ENCODE results near the gene ETV7. TPM values are rescaled to one million over a fixed set of nuclear protein-coding genes. Genes with fewer than 3 reads are reported as not detected.

Gene ETV7
- total and polyA plus RNA-seq, 2 experiments from 2014 or later, result 0.47 to 1.2 TPM

GRCh38 chr6:36372088-36372487 is 15.4 kb downstream of the ETV7 start:
- Histone ChIP-seq H4K20me1 (replicated peaks; ENCODE audit: insufficient read depth) (no peaks in the 10 kb centered on the region), H3K27me3 (ENCODE audit: insufficient read depth) (no peaks in the 10 kb centered on the region), H3K36me3 (ENCODE audit: insufficient read depth) (no peaks in the 10 kb centered on the region), H3K4me3 (no peak overlapping the region), H2AFZ (no peak overlapping the region), H3K4me2 (no peak overlapping the region), H3K27ac (ENCODE audit: low read depth) (no peak overlapping the region), H3F3A (replicated peaks; ENCODE audit: low read depth) (no peaks in the 10 kb centered on the region), H3K79me2 (replicated peaks; ENCODE audit: insufficient read depth) (no peaks in the 10 kb centered on the region), H3K9me2 (ENCODE audit: insufficient read depth) (no peaks in the 10 kb centered on the region), H3K4me1 (ENCODE audit: insufficient read depth) (0 out of 2 replicates have a peak, but pooled peaks cover 7% of the 10 kb centered on the region)
- H3K4me3 Mint-ChIP-seq, result no peak overlapping the region; the same call in 2 of the 3 replicates
- no peak overlapping the region for H3K27ac Mint-ChIP-seq
- DNase-seq (ENCODE audit: low spot score), result no peak
- TF ChIP-seq STAT1 (IDR thresholded peaks at IDR 0.05; ENCODE audit: unreplicated experiment), result no peak
- TF ChIP-seq CTCF (conservative IDR thresholded peaks at IDR 0.05; ENCODE audit: low read depth in 2 of 2), result no peak
- TF ChIP-seq CREB1 (CRISPR knock-in tag; IDR thresholded peaks at IDR 0.05; ENCODE audit: low read depth), result no peak
- TF ChIP-seq ZNF114 (CRISPR knock-in tag; IDR thresholded peaks at IDR 0.05), result no peak
- TF ChIP-seq POLR2AphosphoS5 (IDR thresholded peaks at IDR 0.05; ENCODE audit: low read depth), result no peak
- peaks cover 4% of the 10 kb centered on the region; the same call in 1 of the 3 replicates for H3K36me3 Mint-ChIP-seq (ENCODE audit: low read depth)
- peaks cover 13% of the 10 kb centered on the region for H3K4me1 Mint-ChIP-seq
- peaks cover 8% of the 10 kb centered on the region for H3K27me3 Mint-ChIP-seq (ENCODE audit: insufficient read depth, low read depth, poor library complexity)
- H3K9me3 Mint-ChIP-seq, result no peaks in the 10 kb centered on the region
- ATAC-seq, result no peak

- Histone ChIP-seq H3K4me3 (no peak overlapping the region), H2AFZ (no peak overlapping the region), H3K4me2 (no peak overlapping the region), H3K36me3 (ENCODE audit: insufficient read depth) (no peaks in the 10 kb centered on the region), H3K27me3 (ENCODE audit: insufficient read depth) (no peaks in the 10 kb centered on the region), H3K9me2 (ENCODE audit: insufficient read depth) (no peaks in the 10 kb centered on the region), H3K4me1 (ENCODE audit: insufficient read depth) (0 out of 2 replicates have a peak, but pooled peaks cover 3% of the 10 kb centered on the region), H3K27ac (ENCODE audit: low read depth) (no peak overlapping the region), H4K20me1 (replicated peaks; ENCODE audit: insufficient read depth) (no peaks in the 10 kb centered on the region), H3K79me2 (replicated peaks; ENCODE audit: insufficient read depth) (no peaks in the 10 kb centered on the region), H3F3A (replicated peaks; ENCODE audit: low read depth) (no peaks in the 10 kb centered on the region)
- no peak for ATAC-seq
- Mint-ChIP-seq H3K27ac (no peak overlapping the region), H3K36me3 (ENCODE audit: low read depth) (peaks cover 4% of the 10 kb centered on the region; the same call in 1 of the 3 replicates), H3K27me3 (ENCODE audit: insufficient read depth, low read depth, poor library complexity) (peaks cover 10% of the 10 kb centered on the region), H3K4me3 (no peak overlapping the region), H3K4me1 (peaks cover 11% of the 10 kb centered on the region), H3K9me3 (no peaks in the 10 kb centered on the region)
- DNase-seq (ENCODE audit: low spot score), result no peak
- no peak for TF ChIP-seq POLR2AphosphoS5 (IDR thresholded peaks at IDR 0.05; ENCODE audit: low read depth)
Measured at GRCh38 chr6:36371211-36371610, 16.3 kb downstream of the ETV7 start.

- Histone ChIP-seq H3K36me3 (ENCODE audit: insufficient read depth) (no peaks in the 10 kb centered on the region), H3K9me2 (ENCODE audit: insufficient read depth) (no peaks in the 10 kb centered on the region), H3F3A (replicated peaks; ENCODE audit: low read depth) (no peaks in the 10 kb centered on the region), H3K4me2 (no peak overlapping the region), H3K4me1 (ENCODE audit: insufficient read depth) (0 out of 2 replicates have a peak, but pooled peaks cover 3% of the 10 kb centered on the region), H3K27ac (ENCODE audit: low read depth) (no peak overlapping the region), H3K4me3 (no peak overlapping the region), H4K20me1 (replicated peaks; ENCODE audit: insufficient read depth) (no peaks in the 10 kb centered on the region), H3K27me3 (ENCODE audit: insufficient read depth) (no peaks in the 10 kb centered on the region), H2AFZ (no peak overlapping the region), H3K79me2 (replicated peaks; ENCODE audit: insufficient read depth) (no peaks in the 10 kb centered on the region)
- ATAC-seq, result no peak
- Mint-ChIP-seq H3K4me1 (peaks cover 11% of the 10 kb centered on the region), H3K4me3 (no peak overlapping the region), H3K27me3 (ENCODE audit: insufficient read depth, low read depth, poor library complexity) (peaks cover 7% of the 10 kb centered on the region), H3K36me3 (ENCODE audit: low read depth) (peaks cover 4% of the 10 kb centered on the region; the same call in 1 of the 3 replicates), H3K9me3 (no peaks in the 10 kb centered on the region), H3K27ac (no peak overlapping the region)
- no peak for DNase-seq (ENCODE audit: low spot score)
- no peak for TF ChIP-seq ETS1 (IDR thresholded peaks at IDR 0.05)
- no peak for TF ChIP-seq EZH2 (IDR thresholded peaks at IDR 0.05; ENCODE audit: low read depth, unreplicated experiment)
- TF ChIP-seq NANOG (IDR thresholded peaks at IDR 0.05; ENCODE audit: borderline replicate concordance), result no peak
- TF ChIP-seq JUNB (IDR thresholded peaks at IDR 0.05; ENCODE audit: unreplicated experiment), result no peak
Measured at GRCh38 chr6:36370638-36371037, 16.8 kb downstream of the ETV7 start.
